OCI-LY1 (cell line): ENCODE measurements around the gene NEGR1.

Source experiments
- EZH2 ChIP-seq: fragments of 200-600 bp; sonication (generic), shearing (Covaris generic); IDR thresholded peaks from 2 replicates; pipeline ENCODE4 v1.8.0; 2017; ENCODE audit warnings: borderline replicate concordance, mixed run types, mild to moderate bottlenecking, antibody characterized with exemption, low read length, moderate library complexity, mixed read lengths
- TF ChIP-seq, protein P1 (sequence below): fragments of 200-600 bp; sonication (generic), shearing (Covaris generic); IDR thresholded peaks from 2 replicates; pipeline ENCODE4 v1.5.1; 2017; ENCODE audit warnings: mild to moderate bottlenecking, antibody characterized with exemption, low read length, moderate library complexity, mixed read lengths

DNA sequence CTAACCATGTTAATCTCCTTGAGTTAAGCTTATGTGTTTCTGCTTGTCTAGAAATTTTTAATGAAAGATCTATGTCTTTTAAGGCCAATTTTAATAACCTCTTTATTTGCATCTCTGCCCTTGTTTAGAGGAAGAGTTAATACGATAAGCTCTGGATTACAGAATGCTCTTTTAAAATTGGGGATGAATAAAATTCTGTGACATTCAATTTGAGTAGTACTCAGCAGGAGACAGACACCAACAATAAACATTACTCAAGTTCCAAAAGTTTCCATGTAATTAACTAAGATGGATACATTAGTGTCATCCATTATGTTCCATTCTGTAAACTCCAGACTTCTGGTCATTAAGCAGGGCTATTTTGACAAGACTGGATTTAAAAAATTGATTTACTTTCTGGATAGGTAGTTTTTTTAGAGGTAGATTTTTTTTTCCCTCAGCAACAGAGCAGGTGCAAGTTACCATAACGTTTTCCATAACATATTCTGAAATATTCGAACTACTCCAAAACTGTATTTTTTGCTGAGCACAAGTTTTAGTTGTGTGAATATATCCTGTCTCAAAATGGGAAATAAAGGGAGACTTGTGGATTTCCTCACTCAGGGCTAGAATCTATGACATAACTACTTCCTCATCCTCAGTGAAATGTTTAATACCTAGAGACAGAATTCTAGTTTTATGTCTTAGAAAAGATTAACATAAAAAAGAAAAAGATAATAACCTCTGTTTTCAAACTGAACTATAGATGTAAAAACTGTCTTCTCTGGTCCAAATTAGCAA, 221.7 kb downstream of the NEGR1 start:
- TF ChIP-seq, protein P1, sequence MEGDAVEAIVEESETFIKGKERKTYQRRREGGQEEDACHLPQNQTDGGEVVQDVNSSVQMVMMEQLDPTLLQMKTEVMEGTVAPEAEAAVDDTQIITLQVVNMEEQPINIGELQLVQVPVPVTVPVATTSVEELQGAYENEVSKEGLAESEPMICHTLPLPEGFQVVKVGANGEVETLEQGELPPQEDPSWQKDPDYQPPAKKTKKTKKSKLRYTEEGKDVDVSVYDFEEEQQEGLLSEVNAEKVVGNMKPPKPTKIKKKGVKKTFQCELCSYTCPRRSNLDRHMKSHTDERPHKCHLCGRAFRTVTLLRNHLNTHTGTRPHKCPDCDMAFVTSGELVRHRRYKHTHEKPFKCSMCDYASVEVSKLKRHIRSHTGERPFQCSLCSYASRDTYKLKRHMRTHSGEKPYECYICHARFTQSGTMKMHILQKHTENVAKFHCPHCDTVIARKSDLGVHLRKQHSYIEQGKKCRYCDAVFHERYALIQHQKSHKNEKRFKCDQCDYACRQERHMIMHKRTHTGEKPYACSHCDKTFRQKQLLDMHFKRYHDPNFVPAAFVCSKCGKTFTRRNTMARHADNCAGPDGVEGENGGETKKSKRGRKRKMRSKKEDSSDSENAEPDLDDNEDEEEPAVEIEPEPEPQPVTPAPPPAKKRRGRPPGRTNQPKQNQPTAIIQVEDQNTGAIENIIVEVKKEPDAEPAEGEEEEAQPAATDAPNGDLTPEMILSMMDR: no peak
- TF ChIP-seq EZH2: no peak
